ENCODE measurements around the gene LRRC61.
"Not testable (repeated sequence)": the region's sequence is repeated elsewhere in the genome, so short reads cannot be mapped to it uniquely, and the experiment has no call there.

The LRRC61 gene

DNA sequence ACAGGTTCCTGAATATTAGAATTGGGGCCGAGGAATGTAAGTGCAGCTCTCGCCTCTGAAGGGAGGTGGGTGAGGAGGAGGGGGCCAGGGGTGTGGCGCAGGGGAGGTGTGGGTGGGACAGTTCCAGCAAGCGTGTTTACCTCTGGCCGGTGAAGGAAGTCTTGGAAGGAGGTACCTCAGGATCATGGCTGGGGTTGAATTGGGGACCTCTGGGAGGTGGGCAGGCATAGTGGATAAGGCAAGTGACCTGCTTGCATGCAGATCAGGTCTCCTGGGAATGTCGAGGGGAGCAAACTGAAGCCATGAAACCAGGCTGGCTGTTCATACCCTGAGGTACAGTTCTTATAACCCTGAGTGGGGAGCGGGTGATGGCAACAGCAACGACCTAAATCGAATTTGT, 57.9 kb downstream of the LRRC61 start:
- no peak for DNase-seq

DNA sequence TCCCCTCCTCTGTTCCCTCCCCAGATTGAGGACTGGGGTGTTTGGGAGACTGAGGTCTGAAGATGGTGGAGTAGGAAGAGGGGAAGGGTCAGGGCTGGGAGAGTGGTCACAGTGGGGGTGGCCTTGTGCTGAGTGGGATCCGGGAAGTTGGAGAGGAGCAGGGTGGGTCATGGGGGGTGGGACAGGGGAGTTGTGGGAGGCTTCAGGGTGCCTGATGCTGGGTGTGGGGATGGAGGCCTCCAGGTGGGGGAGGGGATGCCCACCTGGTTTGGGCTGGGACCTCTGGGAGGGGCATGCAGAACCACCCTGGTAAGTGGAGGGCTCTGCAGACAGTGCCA, 58.6 kb downstream of the LRRC61 start:
- DNase-seq, result no peak

DNA sequence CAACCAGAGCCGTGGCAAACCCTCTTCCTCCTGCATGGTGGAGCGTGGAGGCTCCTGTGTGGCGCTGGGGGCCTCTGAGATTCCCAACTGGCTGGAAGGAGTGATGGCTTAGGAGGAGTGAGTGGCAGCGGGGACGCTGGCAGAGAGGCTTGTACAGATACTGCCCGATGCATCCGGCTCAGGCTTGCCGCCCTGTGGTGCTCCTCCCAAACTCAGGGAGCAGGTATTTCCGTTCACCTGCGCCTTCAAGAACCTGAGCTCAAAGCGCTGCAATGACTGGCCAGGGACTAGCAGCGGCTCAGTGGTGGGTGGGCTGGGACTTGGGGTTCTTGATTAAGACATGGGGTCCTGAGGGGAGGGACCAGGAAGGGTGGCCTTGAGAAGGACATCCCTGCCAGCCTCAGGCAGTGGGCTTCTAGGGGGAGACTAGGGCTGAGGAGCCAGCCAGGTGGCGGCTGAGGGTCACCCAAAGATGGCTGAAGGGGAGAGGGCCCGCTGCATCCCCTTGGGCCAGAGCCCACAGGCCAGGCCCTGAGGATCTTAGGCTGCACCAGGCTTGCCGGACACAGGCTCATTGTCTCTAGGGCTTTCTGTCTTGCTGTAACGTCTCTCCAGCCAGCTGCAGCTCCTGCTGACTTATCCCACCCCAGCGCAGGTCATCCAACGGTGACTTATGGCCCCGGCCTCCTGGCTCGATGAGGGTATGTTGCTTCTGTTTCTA, 59.1 kb downstream of the LRRC61 start:
- DNase-seq, result peak in 22 of 58 donors; percentile 17 to 65 (median 44)

DNA sequence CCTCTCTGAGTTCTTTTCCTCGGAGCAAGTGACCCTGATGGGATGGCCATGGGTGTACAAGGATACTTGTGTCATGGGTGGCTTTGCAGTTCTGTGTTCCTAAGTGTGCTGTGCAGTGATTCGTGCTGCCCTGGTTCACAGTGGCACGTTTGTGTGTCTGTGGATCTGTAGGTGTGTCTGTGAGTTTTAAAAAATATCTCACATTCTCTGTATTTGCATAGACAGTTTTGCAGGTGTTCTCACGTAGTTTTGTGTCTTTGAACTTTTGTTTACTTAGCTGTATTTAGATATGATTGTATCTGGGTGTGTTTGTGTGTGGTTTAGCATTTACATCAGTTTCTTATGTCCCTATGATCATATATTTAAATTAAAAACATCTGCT, 59.7 kb downstream of the LRRC61 start:
- DNase-seq, result no peak

DNA sequence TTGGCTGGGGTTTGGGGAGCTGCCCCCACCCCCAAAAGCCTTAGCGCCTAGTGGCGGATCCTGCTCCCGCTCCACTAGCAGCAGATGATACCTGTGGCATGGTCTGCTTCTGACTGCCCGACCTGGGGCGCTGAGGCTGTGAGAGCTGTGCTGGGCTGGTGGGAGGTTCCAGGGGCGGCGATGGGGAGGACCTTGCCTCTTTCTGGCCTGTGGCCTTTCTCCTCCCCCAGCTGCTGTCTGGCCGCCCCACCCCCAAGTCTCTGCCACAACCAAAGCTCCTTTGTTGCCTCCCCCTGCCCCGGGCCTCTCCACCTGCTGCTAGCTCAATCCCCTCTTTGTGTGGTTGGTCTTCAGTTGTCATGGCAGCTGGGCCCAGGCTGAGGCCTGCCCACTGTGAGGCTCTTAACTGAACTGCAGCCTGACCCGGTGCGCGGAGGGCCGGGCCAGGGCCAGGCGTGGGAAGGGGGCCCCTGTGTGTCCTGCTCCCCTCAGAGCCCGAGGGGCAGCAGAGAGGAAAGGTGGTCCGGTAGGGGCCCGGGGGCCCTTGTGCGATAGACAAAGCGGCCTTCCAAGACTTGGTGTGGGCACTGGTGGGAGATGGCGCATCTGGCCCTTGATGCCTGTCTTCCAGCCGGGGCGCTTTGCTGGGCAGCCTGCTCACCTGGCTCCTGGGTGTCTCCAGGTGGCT, 60.7 kb downstream of the LRRC61 start:
- peak in 57 of 58 donors; percentile 35 to 99 (median 93) for DNase-seq

DNA sequence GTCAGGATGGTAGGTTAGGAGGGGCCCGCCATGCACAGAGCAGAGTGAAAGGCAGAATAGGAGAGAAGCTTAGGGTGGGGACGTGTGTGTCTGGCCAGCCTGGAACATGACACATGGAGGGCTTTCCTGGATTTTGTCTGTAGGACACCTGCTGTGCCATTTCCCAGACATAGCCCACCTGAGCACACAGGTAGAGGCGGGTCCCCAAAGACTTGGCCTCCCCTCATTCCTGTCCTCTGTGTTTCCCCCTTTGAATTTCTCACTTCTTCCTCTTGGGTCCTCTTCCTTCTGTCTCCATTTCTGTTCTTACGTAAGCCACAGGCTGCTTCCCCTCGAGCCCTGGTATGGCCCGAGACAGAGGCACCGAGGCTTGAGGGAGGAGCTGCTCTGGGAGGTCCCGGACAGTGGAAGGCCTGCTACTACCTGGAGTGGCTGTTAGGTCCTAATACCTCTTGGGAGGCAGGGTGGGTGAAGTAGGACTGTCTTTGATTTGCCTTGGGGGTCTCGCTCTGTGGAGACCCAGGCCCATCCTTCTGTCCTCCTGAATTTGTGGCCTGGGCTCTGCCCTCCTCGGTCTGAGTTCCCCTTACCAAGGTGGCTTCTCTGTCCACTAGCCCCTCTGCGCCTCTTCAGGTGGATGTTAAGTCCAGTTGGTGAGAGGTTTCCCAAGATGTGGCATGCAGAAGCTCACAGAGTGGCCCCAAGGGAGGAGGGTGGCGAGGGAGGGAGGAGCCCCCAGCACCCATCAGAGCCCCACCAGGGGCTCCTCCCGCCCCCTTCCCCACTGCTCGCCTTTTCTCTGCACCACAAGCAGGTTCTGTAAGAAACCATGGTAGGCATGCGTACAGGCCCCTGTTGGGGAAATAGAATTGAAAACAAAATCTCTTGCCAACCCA, 61.5 kb downstream of the LRRC61 start:
- DNase-seq, result no peak

DNA sequence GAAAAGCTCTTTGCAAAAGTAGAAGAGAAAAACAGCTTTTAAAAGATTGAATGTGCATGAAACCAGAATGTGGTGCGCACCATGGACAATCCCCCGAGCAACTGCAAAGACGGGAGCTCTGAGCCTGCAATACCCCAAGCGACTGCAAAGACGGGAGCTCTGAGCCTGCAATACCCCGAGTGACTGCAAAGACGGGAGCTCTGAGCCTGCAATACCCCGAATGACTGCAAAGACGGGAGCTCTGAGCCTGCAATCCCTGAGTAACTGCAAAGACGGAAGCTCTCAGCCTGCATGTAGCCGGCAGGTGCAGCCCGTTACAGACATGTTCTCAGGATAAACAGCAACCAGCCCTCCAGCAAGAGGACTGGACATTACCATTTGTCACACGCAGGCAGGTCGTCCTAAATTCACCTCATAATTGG, 62.2 kb downstream of the LRRC61 start:
- DNase-seq, result peak in 2 of 58 donors; percentile 28 to 52

DNA sequence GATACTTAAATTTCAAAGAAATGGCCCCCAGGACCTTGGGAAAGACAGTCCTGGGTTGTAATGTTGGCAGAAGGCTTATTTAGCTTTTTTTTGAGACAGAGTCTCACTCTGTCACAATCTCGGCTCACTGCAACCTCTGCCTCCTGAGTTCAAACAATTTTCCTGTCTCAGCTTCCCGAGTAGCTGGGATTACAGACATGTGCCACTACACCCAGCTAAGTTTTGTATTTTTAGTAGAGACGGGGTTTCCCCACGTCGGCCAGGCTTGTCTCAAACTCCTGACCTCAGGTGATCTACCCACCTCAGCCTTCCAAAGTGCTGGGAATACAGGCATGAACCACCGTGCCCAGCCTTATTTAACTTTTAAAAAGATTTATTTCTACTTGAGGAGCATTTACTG, 62.7 kb downstream of the LRRC61 start:
- DNase-seq, result not testable (repeated sequence)

All from anterior cingulate cortex (tissue), 58 donors.